ENCODE results near the gene MEOX1. TPM values are rescaled to one million over a fixed set of nuclear protein-coding genes. Genes with fewer than 3 reads are reported as not detected.

The MEOX1 gene
- total RNA-seq, 4 donors from 2014 or later, result 0.32 to 4.5 (median 0.96) TPM; not detected in 1

- Histone ChIP-seq H3K9me3 (no peaks in the 10 kb centered on the region), H3K27me3 (no peaks in the 10 kb centered on the region), H3K4me3 (no peak overlapping the region), H3K36me3 (no peaks in the 10 kb centered on the region), H3K27ac (peak overlapping the region in 3 of 4 donors; percentile 50 to 65 (median 55)), H3K4me1 (no peaks in the 10 kb centered on the region)
- WGBS, 2 donors (ENCODE audit: low coverage in 1 of 2), result 59 to 62% methylated on average over 3 to 10 of the region's 10 CpGs
- peak; percentile 29 for DNase-seq
- intact Hi-C loops (cut with DNase I; ENCODE audit: low total_unique reads) (no loop called here), in situ Hi-C loops (cut with MboI; ENCODE audit: low pct_ligation_motif_present in 1 of 4, low pct_unique_long_range_greater_than_20kb in 1 of 4, low sequenced_read_pairs in 3 of 4) (no loop called here)
- TF ChIP-seq POLR2A (IDR thresholded peaks at IDR 0.05) (no peak), POLR2AphosphoS5 (IDR thresholded peaks at IDR 0.05) (peak in 1 of 3 donors; percentile 14)
Observed at GRCh38 chr17:43601280-43602039, 60.3 kb downstream of the MEOX1 start.

GRCh38 chr17:43599835-43600234 lies 61.9 kb downstream of the MEOX1 start:
- no peaks in the 10 kb centered on the region for H3K9me3 ChIP-seq
- H3K36me3 ChIP-seq, result no peaks in the 10 kb centered on the region
- H3K4me3 ChIP-seq, result no peak overlapping the region
- no peaks in the 10 kb centered on the region for H3K27me3 ChIP-seq
- intact Hi-C loops (cut with DNase I; ENCODE audit: low total_unique reads) (no loop called here), in situ Hi-C loops (cut with MboI; ENCODE audit: low pct_ligation_motif_present in 1 of 4, low pct_unique_long_range_greater_than_20kb in 1 of 4, low sequenced_read_pairs in 3 of 4) (no loop called here)
- 89 to 91% methylated on average over 3 of the region's 3 CpGs for WGBS, 2 donors (ENCODE audit: low coverage in 1 of 2)
- TF ChIP-seq POLR2AphosphoS5 (IDR thresholded peaks at IDR 0.05), result no peak
- no peak for TF ChIP-seq POLR2A (IDR thresholded peaks at IDR 0.05)
- TF ChIP-seq EP300 (IDR thresholded peaks at IDR 0.05; ENCODE audit: low read depth), result no peak
- TF ChIP-seq CTCF (IDR thresholded peaks at IDR 0.05), result no peak
- no peak for DNase-seq
- no peaks in the 10 kb centered on the region for H3K4me1 ChIP-seq
- no peak overlapping the region for H3K27ac ChIP-seq

DNA sequence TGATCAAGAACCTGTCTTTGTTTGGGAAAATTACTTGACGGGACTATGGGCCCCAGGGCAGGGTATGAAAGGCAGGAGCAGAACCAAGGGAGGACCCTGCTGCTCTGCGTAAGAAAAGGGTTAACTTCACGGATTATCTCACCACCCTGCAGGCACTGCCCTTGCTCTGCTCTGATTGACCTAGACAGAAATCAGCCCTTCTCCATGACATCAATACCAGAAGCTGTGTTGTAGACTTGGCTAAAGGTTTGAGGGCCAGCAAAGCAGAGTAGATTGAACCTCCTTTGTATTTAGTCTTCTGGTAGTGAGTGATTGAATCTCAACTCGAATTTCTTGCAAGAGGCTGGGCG lies 62.7 kb downstream of the MEOX1 start:
- intact Hi-C loops (cut with DNase I; ENCODE audit: low total_unique reads), result no loop called here
- Histone ChIP-seq H3K4me3 (no peak overlapping the region), H3K27ac (no peak overlapping the region), H3K36me3 (no peaks in the 10 kb centered on the region), H3K27me3 (no peaks in the 10 kb centered on the region), H3K4me1 (no peaks in the 10 kb centered on the region), H3K9me3 (no peaks in the 10 kb centered on the region)
- no peak for DNase-seq
- TF ChIP-seq POLR2A (IDR thresholded peaks at IDR 0.05) (no peak), EP300 (IDR thresholded peaks at IDR 0.05; ENCODE audit: low read depth) (no peak), CTCF (IDR thresholded peaks at IDR 0.05) (no peak), POLR2AphosphoS5 (IDR thresholded peaks at IDR 0.05) (no peak)
- 60 to 70% methylated on average over 1 to 5 of the region's 5 CpGs for WGBS, 2 donors (ENCODE audit: low coverage in 1 of 2)
- in situ Hi-C loops (cut with MboI; ENCODE audit: low pct_ligation_motif_present in 1 of 4, low pct_unique_long_range_greater_than_20kb in 1 of 4, low sequenced_read_pairs in 3 of 4), result no loop called here

DNA sequence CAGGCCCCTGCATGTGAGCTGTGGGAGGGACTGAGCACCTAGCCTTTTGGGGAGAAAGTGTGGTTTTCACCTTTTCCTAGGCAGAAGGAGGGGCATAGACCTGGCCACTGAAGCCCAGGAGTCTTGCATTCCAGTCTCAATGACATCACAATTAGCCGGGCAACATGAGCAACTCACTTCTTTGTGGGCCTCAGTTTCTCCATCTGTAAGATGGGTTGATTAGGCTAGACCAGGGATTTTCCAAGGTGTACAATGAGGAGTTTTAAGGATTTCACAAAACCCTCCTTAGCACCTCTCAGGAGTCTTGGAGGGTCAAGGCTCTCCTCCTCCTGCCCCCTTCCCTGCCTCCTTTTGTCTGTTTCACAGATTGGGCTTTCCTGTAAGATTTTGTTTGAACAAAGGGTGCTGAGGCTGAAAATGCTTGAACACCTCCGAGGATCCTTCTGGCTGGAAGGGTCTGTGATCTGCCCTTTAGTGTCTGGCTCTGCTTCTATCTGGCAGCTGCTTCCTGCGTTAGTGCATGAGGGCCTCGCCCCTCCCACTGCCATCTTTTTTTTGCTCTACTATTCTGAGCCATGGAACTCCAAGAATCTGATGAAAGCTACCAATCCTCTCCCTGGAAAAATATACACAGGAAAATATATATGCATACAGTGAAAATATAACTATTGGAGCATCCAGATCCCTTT lies 63.2 kb downstream of the MEOX1 start:
- in situ Hi-C loops (cut with MboI; ENCODE audit: low pct_ligation_motif_present in 1 of 4, low pct_unique_long_range_greater_than_20kb in 1 of 4, low sequenced_read_pairs in 3 of 4) (no loop called here), intact Hi-C loops (cut with DNase I; ENCODE audit: low total_unique reads) (no loop called here)
- H3K4me3 ChIP-seq, result no peak overlapping the region
- no peaks in the 10 kb centered on the region for H3K36me3 ChIP-seq
- WGBS, 2 donors (ENCODE audit: low coverage in 1 of 2), result 50 to 70% methylated on average over 3 to 4 of the region's 4 CpGs
- TF ChIP-seq EP300 (IDR thresholded peaks at IDR 0.05; ENCODE audit: low read depth) (no peak), POLR2AphosphoS5 (IDR thresholded peaks at IDR 0.05) (no peak), CTCF (IDR thresholded peaks at IDR 0.05) (no peak), POLR2A (IDR thresholded peaks at IDR 0.05) (no peak)
- H3K9me3 ChIP-seq, result no peaks in the 10 kb centered on the region
- H3K27ac ChIP-seq, result no peak overlapping the region
- H3K27me3 ChIP-seq, result no peaks in the 10 kb centered on the region
- no peak for DNase-seq
- no peaks in the 10 kb centered on the region for H3K4me1 ChIP-seq
